Measurements from ENCODE around the gene SAPCD2. TPM values are rescaled to one million over a fixed set of nuclear protein-coding genes. Genes with fewer than 3 reads are reported as not detected.

The SAPCD2 gene
- total RNA-seq, 1 experiment from 2014 or later: 30.6 TPM

DNA sequence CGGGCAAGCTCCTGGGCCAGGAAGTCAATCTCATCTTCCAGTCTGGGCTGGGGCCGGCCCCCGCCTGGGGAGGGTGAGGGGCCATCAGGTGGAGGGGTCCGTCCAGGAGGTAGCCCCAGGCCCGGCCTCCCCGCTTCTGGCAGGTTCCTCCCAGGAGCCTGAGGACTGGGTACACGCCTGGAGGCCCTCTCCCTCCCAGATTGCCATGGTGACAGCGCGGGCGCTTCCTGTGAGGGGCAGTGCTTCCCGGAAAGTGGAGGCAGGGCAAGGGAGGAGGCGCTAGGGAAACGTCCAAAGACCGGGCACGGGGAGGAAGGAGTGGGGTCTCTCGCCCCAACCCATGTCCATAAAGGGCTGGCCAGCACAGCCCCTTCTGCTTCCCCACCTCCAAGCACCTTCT lies 29.2 kb downstream of the SAPCD2 start:
- no peaks in the 10 kb centered on the region for H3K9me3 ChIP-seq (ENCODE audit: low read depth, low read length, poor library complexity, severe bottlenecking)
- DNase-seq (ENCODE audit: low spot score): peak; percentile 75
- ChIA-PET POLR2A (ENCODE audit: low non-redundant PET) (no interaction called here), CTCF (no interaction called here)
- TF ChIP-seq EZH2 (IDR thresholded peaks at IDR 0.05; ENCODE audit: borderline replicate concordance, low read depth, low read length, poor library complexity, severe bottlenecking): no peak
- TF ChIP-seq, protein P1, sequence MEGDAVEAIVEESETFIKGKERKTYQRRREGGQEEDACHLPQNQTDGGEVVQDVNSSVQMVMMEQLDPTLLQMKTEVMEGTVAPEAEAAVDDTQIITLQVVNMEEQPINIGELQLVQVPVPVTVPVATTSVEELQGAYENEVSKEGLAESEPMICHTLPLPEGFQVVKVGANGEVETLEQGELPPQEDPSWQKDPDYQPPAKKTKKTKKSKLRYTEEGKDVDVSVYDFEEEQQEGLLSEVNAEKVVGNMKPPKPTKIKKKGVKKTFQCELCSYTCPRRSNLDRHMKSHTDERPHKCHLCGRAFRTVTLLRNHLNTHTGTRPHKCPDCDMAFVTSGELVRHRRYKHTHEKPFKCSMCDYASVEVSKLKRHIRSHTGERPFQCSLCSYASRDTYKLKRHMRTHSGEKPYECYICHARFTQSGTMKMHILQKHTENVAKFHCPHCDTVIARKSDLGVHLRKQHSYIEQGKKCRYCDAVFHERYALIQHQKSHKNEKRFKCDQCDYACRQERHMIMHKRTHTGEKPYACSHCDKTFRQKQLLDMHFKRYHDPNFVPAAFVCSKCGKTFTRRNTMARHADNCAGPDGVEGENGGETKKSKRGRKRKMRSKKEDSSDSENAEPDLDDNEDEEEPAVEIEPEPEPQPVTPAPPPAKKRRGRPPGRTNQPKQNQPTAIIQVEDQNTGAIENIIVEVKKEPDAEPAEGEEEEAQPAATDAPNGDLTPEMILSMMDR (conservative IDR thresholded peaks at IDR 0.05; ENCODE audit: low read depth, low read length): no peak
- intact Hi-C loops (cut with micrococcal nuclease; ENCODE audit: unreplicated experiment): no loop called here
- peaks cover 19% of the 10 kb centered on the region for H3K36me3 ChIP-seq (ENCODE audit: insufficient read depth, low read length, poor library complexity, severe bottlenecking)
- H3K4me1 ChIP-seq (ENCODE audit: insufficient read depth, low read length, poor library complexity, severe bottlenecking): peaks cover 28% of the 10 kb centered on the region
- no TSS peak for BruUV-seq (replicated peaks)
- no peaks in the 10 kb centered on the region for H3K27me3 ChIP-seq (replicated peaks; ENCODE audit: insufficient read depth, low read depth, low read length, poor library complexity)
- peak overlapping the region; percentile 9 for H3K4me3 ChIP-seq (ENCODE audit: low read depth, low read length, poor library complexity, severe bottlenecking)
- peak overlapping the region; percentile 64 for H3K27ac ChIP-seq (ENCODE audit: low read depth, low read length, poor library complexity, severe bottlenecking)

DNA sequence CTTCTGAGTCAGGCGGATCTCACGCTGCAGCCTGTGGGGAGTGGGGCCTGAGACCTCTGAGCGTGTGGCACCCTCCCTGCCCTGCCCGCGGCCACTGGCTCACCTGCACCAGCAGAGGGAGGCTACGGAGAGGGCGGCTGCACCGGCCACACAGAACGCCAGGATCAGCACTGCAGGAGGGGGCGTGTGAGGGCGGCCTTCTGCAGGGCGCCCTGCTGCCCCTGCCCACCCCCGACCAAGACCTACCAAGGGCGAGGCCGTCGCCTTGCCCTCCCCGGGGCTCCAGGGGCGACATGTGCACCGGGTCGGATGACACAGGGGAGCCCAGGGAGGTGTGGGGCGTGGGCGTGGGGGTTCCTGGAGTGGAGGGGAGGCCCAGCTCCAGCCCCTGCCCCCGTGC lies 29.8 kb downstream of the SAPCD2 start:
- no peaks in the 10 kb centered on the region for H3K9me3 ChIP-seq (ENCODE audit: low read depth, low read length, poor library complexity, severe bottlenecking)
- no peaks in the 10 kb centered on the region for H3K27me3 ChIP-seq (replicated peaks; ENCODE audit: insufficient read depth, low read depth, low read length, poor library complexity)
- peak overlapping the region; percentile 9 for H3K4me3 ChIP-seq (ENCODE audit: low read depth, low read length, poor library complexity, severe bottlenecking)
- TF ChIP-seq EZH2 (IDR thresholded peaks at IDR 0.05; ENCODE audit: borderline replicate concordance, low read depth, low read length, poor library complexity, severe bottlenecking): no peak
- intact Hi-C loops (cut with micrococcal nuclease; ENCODE audit: unreplicated experiment): no loop called here
- ChIA-PET POLR2A (ENCODE audit: low non-redundant PET) (no interaction called here), CTCF (no interaction called here)
- peaks cover 19% of the 10 kb centered on the region for H3K36me3 ChIP-seq (ENCODE audit: insufficient read depth, low read length, poor library complexity, severe bottlenecking)
- BruUV-seq (replicated peaks): no TSS peak
- H3K4me1 ChIP-seq (ENCODE audit: insufficient read depth, low read length, poor library complexity, severe bottlenecking): peaks cover 28% of the 10 kb centered on the region
- peak overlapping the region; percentile 64 for H3K27ac ChIP-seq (ENCODE audit: low read depth, low read length, poor library complexity, severe bottlenecking)
- no peak for DNase-seq (ENCODE audit: low spot score)

DNA sequence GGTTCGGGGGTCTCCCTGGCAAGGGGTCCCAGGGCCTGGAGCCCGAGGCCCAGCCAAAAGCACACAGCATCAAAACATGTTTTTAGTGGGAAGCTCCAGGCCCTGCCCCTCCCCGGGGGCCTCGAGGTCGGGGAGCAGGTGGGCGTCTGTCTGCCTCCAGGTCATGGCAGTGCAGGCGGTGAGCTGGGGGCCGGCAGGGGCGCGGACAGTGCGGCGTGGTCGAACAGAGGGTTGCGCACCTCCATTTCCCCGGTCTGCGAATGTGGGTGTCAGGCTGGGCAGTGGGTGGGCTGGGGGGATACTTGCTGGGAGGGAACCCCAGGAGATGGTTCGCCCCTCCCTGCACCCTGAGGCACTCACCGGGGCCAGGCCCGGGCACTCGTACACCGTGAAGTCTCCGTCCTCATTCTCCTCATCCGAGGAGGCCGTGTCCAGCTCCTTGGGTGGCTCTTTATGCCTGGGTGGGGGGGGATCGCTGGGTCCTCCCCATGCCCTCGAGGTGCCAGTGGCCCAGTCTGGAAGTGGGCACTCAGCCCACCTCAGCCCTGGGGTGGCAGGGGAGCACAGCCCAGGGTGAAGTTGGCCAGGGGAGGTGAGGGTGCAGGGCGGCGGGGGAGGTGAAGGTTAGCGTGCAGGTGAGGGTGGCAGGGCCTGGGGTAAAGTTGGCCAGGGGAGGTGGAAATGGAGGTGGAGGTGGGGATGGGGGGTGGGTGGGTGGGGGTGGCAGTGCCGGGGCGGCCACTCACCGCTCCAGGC lies 30.6 kb downstream of the SAPCD2 start:
- ChIA-PET CTCF (no interaction called here), POLR2A (ENCODE audit: low non-redundant PET) (no interaction called here)
- BruUV-seq (replicated peaks): TSS peak; percentile 45
- intact Hi-C loops (cut with micrococcal nuclease; ENCODE audit: unreplicated experiment): no loop called here
- peaks cover 19% of the 10 kb centered on the region for H3K36me3 ChIP-seq (ENCODE audit: insufficient read depth, low read length, poor library complexity, severe bottlenecking)
- no peak overlapping the region for H3K4me3 ChIP-seq (ENCODE audit: low read depth, low read length, poor library complexity, severe bottlenecking)
- TF ChIP-seq, protein P1 (conservative IDR thresholded peaks at IDR 0.05; ENCODE audit: low read depth, low read length): no peak
- no peak for TF ChIP-seq EZH2 (IDR thresholded peaks at IDR 0.05; ENCODE audit: borderline replicate concordance, low read depth, low read length, poor library complexity, severe bottlenecking)
- no peaks in the 10 kb centered on the region for H3K9me3 ChIP-seq (ENCODE audit: low read depth, low read length, poor library complexity, severe bottlenecking)
- no peak for DNase-seq (ENCODE audit: low spot score)
- no peaks in the 10 kb centered on the region for H3K27me3 ChIP-seq (replicated peaks; ENCODE audit: insufficient read depth, low read depth, low read length, poor library complexity)
- no peak overlapping the region for H3K27ac ChIP-seq (ENCODE audit: low read depth, low read length, poor library complexity, severe bottlenecking)
- H3K4me1 ChIP-seq (ENCODE audit: insufficient read depth, low read length, poor library complexity, severe bottlenecking): peaks cover 29% of the 10 kb centered on the region

DNA sequence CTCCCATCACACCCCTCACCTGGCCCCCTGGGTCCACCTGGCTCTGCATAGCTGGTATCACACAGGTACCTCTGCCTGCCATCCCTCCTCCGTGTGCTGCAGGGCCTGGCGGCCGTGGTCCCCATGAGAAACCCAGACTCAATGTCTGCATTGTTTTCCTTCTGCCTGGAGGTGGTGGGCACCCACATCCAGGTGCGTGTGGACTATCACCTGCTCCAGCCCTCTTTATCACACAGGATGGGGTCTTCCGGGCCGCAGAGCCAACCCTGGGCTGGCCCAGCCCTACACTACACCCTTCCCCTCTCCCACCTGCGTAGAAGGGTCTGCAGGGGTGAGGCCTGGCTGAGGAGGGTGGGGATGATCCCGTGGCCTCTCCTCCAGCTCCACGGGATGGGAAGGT lies 31.4 kb downstream of the SAPCD2 start:
- POLR2A ChIA-PET (ENCODE audit: low non-redundant PET): no interaction called here
- Histone ChIP-seq H3K4me3 (ENCODE audit: low read depth, low read length, poor library complexity, severe bottlenecking) (no peak overlapping the region), H3K27ac (ENCODE audit: low read depth, low read length, poor library complexity, severe bottlenecking) (no peak overlapping the region), H3K9me3 (ENCODE audit: low read depth, low read length, poor library complexity, severe bottlenecking) (no peaks in the 10 kb centered on the region), H3K4me1 (ENCODE audit: insufficient read depth, low read length, poor library complexity, severe bottlenecking) (peaks cover 26% of the 10 kb centered on the region), H3K27me3 (replicated peaks; ENCODE audit: insufficient read depth, low read depth, low read length, poor library complexity) (no peaks in the 10 kb centered on the region), H3K36me3 (ENCODE audit: insufficient read depth, low read length, poor library complexity, severe bottlenecking) (peaks cover 19% of the 10 kb centered on the region)
- TF ChIP-seq EZH2 (IDR thresholded peaks at IDR 0.05; ENCODE audit: borderline replicate concordance, low read depth, low read length, poor library complexity, severe bottlenecking): no peak
- TF ChIP-seq, protein P1 (conservative IDR thresholded peaks at IDR 0.05; ENCODE audit: low read depth, low read length): no peak
- intact Hi-C loops (cut with micrococcal nuclease; ENCODE audit: unreplicated experiment): no loop called here
- no peak for DNase-seq (ENCODE audit: low spot score)
- BruUV-seq (replicated peaks): no TSS peak
- CTCF ChIA-PET: no interaction called here
